ENCODE data around the gene PIM2. TPM values are rescaled to one million over a fixed set of nuclear protein-coding genes. Genes with fewer than 3 reads are reported as not detected.

PIM2 gene
- total RNA-seq, 1 donor from 2014 or later: 16.5 TPM

DNA sequence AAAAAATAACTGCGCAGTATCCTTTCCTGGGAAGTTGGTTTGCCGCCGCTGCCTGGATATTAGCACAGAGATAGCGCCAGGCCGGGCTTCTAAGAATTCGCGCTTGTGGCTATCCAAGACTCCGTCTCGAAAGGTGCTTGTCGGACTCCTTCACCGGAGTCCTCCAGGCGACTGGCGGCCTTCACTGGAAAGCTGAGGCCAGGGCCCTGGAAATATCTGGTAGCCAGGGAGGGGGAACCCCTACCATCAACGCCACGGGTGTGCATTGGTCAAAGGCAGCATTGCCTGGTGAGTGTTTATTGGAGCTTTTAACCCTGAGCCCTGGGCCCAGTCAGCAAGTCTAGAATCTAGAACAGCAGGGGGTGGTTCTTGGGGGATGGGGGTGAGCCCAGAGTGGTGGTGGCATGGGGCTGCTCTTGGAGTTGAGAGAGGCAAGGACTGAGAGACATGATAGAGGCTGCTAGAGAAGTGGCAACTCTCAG, 577 bp upstream of the PIM2 start:
- Mint-ChIP-seq H3K4me1 (ENCODE audit: low read depth, unreplicated experiment) (peaks cover 15% of the 10 kb centered on the region), H3K27ac (ENCODE audit: unreplicated experiment) (peak overlapping the region; percentile 89), H3K9me3 (ENCODE audit: unreplicated experiment) (peaks cover 5% of the 10 kb centered on the region), H3K36me3 (ENCODE audit: unreplicated experiment) (peaks cover 2% of the 10 kb centered on the region), H3K27me3 (ENCODE audit: unreplicated experiment) (peaks cover 5% of the 10 kb centered on the region), H3K4me3 (ENCODE audit: unreplicated experiment) (peak overlapping the region; percentile 71)
- TF ChIP-seq, protein P1, sequence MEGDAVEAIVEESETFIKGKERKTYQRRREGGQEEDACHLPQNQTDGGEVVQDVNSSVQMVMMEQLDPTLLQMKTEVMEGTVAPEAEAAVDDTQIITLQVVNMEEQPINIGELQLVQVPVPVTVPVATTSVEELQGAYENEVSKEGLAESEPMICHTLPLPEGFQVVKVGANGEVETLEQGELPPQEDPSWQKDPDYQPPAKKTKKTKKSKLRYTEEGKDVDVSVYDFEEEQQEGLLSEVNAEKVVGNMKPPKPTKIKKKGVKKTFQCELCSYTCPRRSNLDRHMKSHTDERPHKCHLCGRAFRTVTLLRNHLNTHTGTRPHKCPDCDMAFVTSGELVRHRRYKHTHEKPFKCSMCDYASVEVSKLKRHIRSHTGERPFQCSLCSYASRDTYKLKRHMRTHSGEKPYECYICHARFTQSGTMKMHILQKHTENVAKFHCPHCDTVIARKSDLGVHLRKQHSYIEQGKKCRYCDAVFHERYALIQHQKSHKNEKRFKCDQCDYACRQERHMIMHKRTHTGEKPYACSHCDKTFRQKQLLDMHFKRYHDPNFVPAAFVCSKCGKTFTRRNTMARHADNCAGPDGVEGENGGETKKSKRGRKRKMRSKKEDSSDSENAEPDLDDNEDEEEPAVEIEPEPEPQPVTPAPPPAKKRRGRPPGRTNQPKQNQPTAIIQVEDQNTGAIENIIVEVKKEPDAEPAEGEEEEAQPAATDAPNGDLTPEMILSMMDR (IDR thresholded peaks at IDR 0.05; ENCODE audit: partially characterized antibody, unreplicated experiment): no peak
- no peak for DNase-seq

DNA sequence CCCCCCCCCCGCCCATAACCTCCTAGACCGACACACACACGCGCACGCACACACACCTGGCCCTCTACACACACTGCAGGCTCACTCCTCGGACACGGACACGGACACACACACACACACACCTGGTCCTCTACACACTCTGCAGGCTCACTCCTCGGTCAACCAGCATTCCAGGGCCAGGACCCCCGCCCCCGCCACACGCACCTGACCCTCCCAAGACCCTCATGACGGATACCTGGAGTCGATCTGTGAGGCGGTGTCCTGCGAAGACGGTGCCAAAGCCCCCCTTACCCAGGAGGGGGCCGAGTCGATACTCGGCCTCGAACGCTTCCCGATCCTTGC, 552 bp downstream of the PIM2 start:
- H3K4me3 Mint-ChIP-seq (ENCODE audit: unreplicated experiment): peak overlapping the region; percentile 89
- no peak overlapping the region for H3K27ac Mint-ChIP-seq (ENCODE audit: unreplicated experiment)
- TF ChIP-seq, protein P1 (IDR thresholded peaks at IDR 0.05; ENCODE audit: partially characterized antibody, unreplicated experiment): no peak
- DNase-seq: no peak
- no peaks in the 10 kb centered on the region for H3K36me3 Mint-ChIP-seq (ENCODE audit: unreplicated experiment)
- H3K9me3 Mint-ChIP-seq (ENCODE audit: unreplicated experiment): peaks cover 5% of the 10 kb centered on the region
- H3K4me1 Mint-ChIP-seq (ENCODE audit: low read depth, unreplicated experiment): peaks cover 15% of the 10 kb centered on the region
- peaks cover 5% of the 10 kb centered on the region for H3K27me3 Mint-ChIP-seq (ENCODE audit: unreplicated experiment)

DNA sequence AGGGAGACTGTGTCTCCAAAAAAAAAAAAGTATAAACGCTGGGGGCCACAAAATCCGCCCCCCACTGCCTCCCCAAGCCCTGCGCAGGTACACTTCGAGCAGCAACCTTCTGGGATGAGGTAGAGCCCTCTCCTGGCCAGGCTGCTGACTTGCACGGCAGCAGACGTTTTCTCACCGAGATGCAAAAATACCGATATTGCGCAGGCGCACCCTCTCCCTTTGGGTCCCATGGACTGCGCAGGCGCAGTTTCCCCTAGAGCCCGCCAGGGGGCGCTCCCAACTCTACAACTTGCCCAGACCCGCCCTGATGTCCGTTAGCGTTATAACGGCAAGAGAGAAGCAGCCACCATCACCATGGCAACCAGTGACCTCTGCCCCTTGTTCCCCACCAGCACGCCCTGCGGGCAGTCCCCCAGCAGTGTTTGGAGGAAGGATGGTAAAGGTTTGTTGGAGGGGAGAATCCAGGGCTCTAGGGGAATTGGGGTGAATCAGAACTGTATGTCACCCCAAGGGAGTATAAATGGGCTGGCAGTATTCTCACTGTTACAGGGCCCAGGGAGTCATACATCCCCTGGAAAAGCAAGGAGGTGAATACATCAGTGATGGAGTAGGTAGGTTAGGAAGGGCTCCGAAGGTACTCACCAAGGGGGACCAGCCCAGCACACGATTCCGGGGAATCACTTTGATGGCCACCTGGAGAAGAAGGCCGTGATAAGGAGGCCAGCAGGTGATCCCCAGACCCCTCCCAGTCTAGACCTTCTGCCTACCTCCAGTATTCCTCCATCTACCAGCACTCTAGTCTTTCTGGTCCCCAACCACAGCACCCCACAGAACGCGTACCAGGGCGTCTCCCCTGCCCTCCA, 1.5 kb downstream of the PIM2 start:
- H3K36me3 Mint-ChIP-seq (ENCODE audit: unreplicated experiment): no peaks in the 10 kb centered on the region
- H3K9me3 Mint-ChIP-seq (ENCODE audit: unreplicated experiment): peaks cover 6% of the 10 kb centered on the region

DNA sequence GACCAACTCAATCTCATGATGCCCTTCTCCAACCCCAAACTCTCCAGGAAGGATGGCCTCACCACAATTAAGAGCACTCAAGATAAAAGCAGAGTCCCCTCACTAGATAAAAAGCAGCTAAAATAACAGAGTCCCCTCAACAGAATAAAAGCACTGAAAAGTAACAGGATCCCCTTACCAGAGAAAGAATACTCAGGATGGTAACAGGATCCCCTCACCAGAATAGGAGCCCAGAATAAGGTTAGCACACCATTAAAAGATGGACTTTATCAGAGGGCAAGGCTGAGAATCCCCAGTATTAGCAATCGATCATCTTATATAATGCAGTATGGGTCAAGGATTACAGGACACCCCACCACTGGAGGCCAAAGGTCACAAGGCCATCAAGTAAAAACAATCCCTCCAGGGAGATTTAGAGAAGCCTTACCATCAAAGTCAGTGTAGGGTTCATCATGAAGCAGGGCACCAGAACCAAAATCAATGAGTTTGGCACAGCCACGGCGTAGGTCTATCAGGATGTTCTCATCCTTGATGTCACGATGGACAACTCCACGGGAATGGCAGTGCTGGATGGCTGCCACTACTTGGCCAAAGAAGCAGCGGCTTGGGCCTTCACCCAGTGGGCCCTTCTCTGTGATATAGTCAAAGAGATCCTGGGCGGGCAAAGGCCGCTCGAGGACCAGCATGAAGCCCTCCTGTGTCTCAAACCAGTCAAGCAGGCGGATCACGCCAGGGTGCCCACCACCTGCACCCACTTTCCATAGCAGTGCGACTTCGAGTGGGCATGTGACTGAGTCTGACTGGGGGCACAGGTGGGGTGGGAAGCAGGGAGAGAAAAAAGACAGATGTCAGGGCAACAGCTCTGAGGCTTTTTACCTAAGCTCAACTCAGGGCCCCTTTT, 4.0 kb downstream of the PIM2 start:
- Mint-ChIP-seq H3K9me3 (ENCODE audit: unreplicated experiment) (peaks cover 3% of the 10 kb centered on the region), H3K4me3 (ENCODE audit: unreplicated experiment) (no peak overlapping the region), H3K27ac (ENCODE audit: unreplicated experiment) (no peak overlapping the region), H3K4me1 (ENCODE audit: low read depth, unreplicated experiment) (peaks cover 11% of the 10 kb centered on the region), H3K36me3 (ENCODE audit: unreplicated experiment) (no peaks in the 10 kb centered on the region), H3K27me3 (ENCODE audit: unreplicated experiment) (peaks cover 12% of the 10 kb centered on the region)
- TF ChIP-seq, protein P1 (IDR thresholded peaks at IDR 0.05; ENCODE audit: partially characterized antibody, unreplicated experiment): no peak
- no peak for DNase-seq

More for the DNA sequence above, 1.5 kb downstream of the PIM2 start:
- TF ChIP-seq, protein P1 (IDR thresholded peaks at IDR 0.05; ENCODE audit: partially characterized antibody, unreplicated experiment): peak; percentile 93
- Mint-ChIP-seq H3K4me1 (ENCODE audit: low read depth, unreplicated experiment) (peaks cover 15% of the 10 kb centered on the region), H3K27me3 (ENCODE audit: unreplicated experiment) (peaks cover 5% of the 10 kb centered on the region), H3K4me3 (ENCODE audit: unreplicated experiment) (peak overlapping the region; percentile 89), H3K27ac (ENCODE audit: unreplicated experiment) (peak overlapping the region; percentile 46)
- peak; percentile 85 for DNase-seq
